Caco-2 (cell line): ENCODE results near the gene RAB33B. TPM values are rescaled to one million over a fixed set of nuclear protein-coding genes. Genes with fewer than 3 reads are reported as not detected.

Experiments
- BruUV-seq: library from RNA; stranded (reverse); fragments of 400-500 nt; replicated peaks from 2 replicates; lab custom pipeline; 2021; lab: Mats Ljungman, UMichigan
- CTCF ChIA-PET: fragments of 300-600 bp; sonication (Branson Sonifier 250); formaldehyde crosslinking; loops from one replicate; lab custom pipeline; 2022; ENCODE audit warnings: antibody characterized with exemption; lab: Charles Lee
- POLR2A ChIA-PET: fragments of 300-600 bp; sonication (Branson Sonifier 250); formaldehyde crosslinking; loops from one replicate; lab custom pipeline; 2022; ENCODE audit warnings: antibody characterized with exemption; lab: Charles Lee
- DNase-seq, 2 experiments: peaks; one replicate each; pipeline versions ENCODE4 v3.0.0 to v3.0.0-alpha.2; 2020 to 2022
- H3K27me3 ChIP-seq: replicated peaks from 2 replicates; pipeline ENCODE4 v1.6.0; 2011; ENCODE audit warnings: low read length; ENCODE audit not compliant: control insufficient read depth, insufficient read depth
- H3K36me3 ChIP-seq: 2 replicates; pipeline ENCODE4 v1.5.1; 2011; ENCODE audit warnings: low read length; ENCODE audit not compliant: control insufficient read depth, insufficient read depth
- H3K4me1 ChIP-seq: fragments of 250-450 bp; sonication (Bioruptor Pico); 2 replicates; pipeline ENCODE4 v1.5.1; 2020; ENCODE audit warnings: mild to moderate bottlenecking
- H3K4me3 ChIP-seq: 2 replicates; pipeline ENCODE4 v1.5.1; 2011; ENCODE audit warnings: low read depth, mild to moderate bottlenecking, control low read depth, low read length
- H3K9me3 ChIP-seq: fragments of 250-450 bp; sonication (Bioruptor Pico); 2 replicates; pipeline ENCODE4 v1.5.1; 2020; ENCODE audit warnings: mild to moderate bottlenecking, moderate library complexity
- H3K27ac Mint-ChIP-seq: one replicate; pipeline ENCODE4 v1.8.0; 2022; ENCODE audit warnings: mixed read lengths; ENCODE audit not compliant: unreplicated experiment
- H3K27me3 Mint-ChIP-seq: one replicate; pipeline ENCODE4 v1.8.0; 2022; ENCODE audit warnings: mixed read lengths; ENCODE audit not compliant: insufficient read depth, unreplicated experiment
- H3K36me3 Mint-ChIP-seq: one replicate; pipeline ENCODE4 v1.8.0; 2022; ENCODE audit warnings: mild to moderate bottlenecking, mixed read lengths; ENCODE audit not compliant: insufficient read depth, unreplicated experiment
- H3K4me1 Mint-ChIP-seq: one replicate; pipeline ENCODE4 v1.8.0; 2022; ENCODE audit warnings: low read depth, mixed read lengths; ENCODE audit not compliant: unreplicated experiment
- H3K4me3 Mint-ChIP-seq: one replicate; pipeline ENCODE4 v1.8.0; 2022; ENCODE audit warnings: mild to moderate bottlenecking, moderate library complexity, mixed read lengths; ENCODE audit not compliant: unreplicated experiment
- H3K9me3 Mint-ChIP-seq: one replicate; pipeline ENCODE4 v1.8.0; 2022; ENCODE audit warnings: mixed read lengths; ENCODE audit not compliant: unreplicated experiment
- CTCF ChIP-seq, 2 experiments: fragments of 200-600 bp in 1 of 2; IDR thresholded peaks; 1 replicate in 1 of 2; 2 replicates in 1 of 2; pipeline versions ENCODE4 v1.5.1 to v1.8.0; 2011 to 2022; ENCODE audit warnings: antibody characterized with exemption in 1 of 2, control low read depth in 1 of 2, inconsistent platforms in 1 of 2, low read depth in 1 of 2, low read length in 1 of 2, mild to moderate bottlenecking in 1 of 2, moderate library complexity in 1 of 2; ENCODE audit not compliant: insufficient read depth in 1 of 2, severe bottlenecking in 1 of 2, unreplicated experiment in 1 of 2
- intact Hi-C: fragments of 100-400 bp; cut with micrococcal nuclease; formaldehyde crosslinking; loops from one replicate; pipeline ENCODE4 v1.10.0; 2022; ENCODE audit not compliant: unreplicated experiment
- total RNA-seq: library from RNA; stranded (reverse); gene quantifications from 2 replicates; pipeline ENCODE4 v1.2.3, GENCODE V29; 2022

Gene RAB33B
- total RNA-seq, 1 experiment from 2014 or later, result 10.1 TPM

- H3K36me3 ChIP-seq, result no peaks in the 10 kb centered on the region
- no peaks in the 10 kb centered on the region for H3K27me3 ChIP-seq
- Mint-ChIP-seq H3K27me3 (no peaks in the 10 kb centered on the region), H3K27ac (no peak overlapping the region), H3K9me3 (peaks cover 9% of the 10 kb centered on the region), H3K4me1 (peaks cover 25% of the 10 kb centered on the region), H3K4me3 (peak overlapping the region; percentile 93), H3K36me3 (peaks cover 27% of the 10 kb centered on the region)
- DNase-seq, result no peak
- H3K4me3 ChIP-seq, result peak overlapping the region; percentile 92
- intact Hi-C loops, result loop anchor here (2.0 to 5.0 kb wide), 6 partner anchors 45 to 435 kb away; partner anchors contain the start of genes NAA15, NDUFC1 and NOCT
- H3K9me3 ChIP-seq, result 0 out of 2 replicates have a peak, but pooled peaks cover 3% of the 10 kb centered on the region
- TF ChIP-seq CTCF (IDR thresholded peaks at IDR 0.05; ENCODE audit: insufficient read depth in 1 of 2, low read depth in 1 of 2, low read length in 1 of 2, severe bottlenecking in 1 of 2, unreplicated experiment in 1 of 2), result no peak
- H3K4me1 ChIP-seq, result peaks cover 23% of the 10 kb centered on the region; the same call in 1 of the 2 replicates
- ChIA-PET POLR2A (no interaction called here), CTCF (no interaction called here)
- no TSS peak for BruUV-seq
Measured at GRCh38 chr4:139451997-139452396, 1.9 kb upstream of the RAB33B start.

- Mint-ChIP-seq H3K36me3 (peaks cover 27% of the 10 kb centered on the region), H3K27ac (peak overlapping the region; percentile 98), H3K27me3 (no peaks in the 10 kb centered on the region), H3K4me3 (peak overlapping the region; percentile 93), H3K9me3 (peaks cover 9% of the 10 kb centered on the region), H3K4me1 (peaks cover 35% of the 10 kb centered on the region)
- peak; percentile 79 to 80 for DNase-seq
- CTCF ChIA-PET, result interaction anchor here (0.8 to 1.5 kb wide), 2 partner anchors 45 to 57 kb away, joined by 3 to 4 read pairs; no protein-coding TSS in a partner anchor
- peaks cover 32% of the 10 kb centered on the region for H3K4me1 ChIP-seq
- H3K27me3 ChIP-seq, result no peaks in the 10 kb centered on the region
- no peaks in the 10 kb centered on the region for H3K36me3 ChIP-seq
- H3K9me3 ChIP-seq, result 0 out of 2 replicates have a peak, but pooled peaks cover 3% of the 10 kb centered on the region
- intact Hi-C loops, result loop anchor here (1.0 to 5.0 kb wide), 7 partner anchors 44 to 436 kb away; partner anchors contain the start of genes NAA15, NDUFC1 and NOCT
- TF ChIP-seq CTCF (IDR thresholded peaks at IDR 0.05; ENCODE audit: insufficient read depth in 1 of 2, low read depth in 1 of 2, low read length in 1 of 2, severe bottlenecking in 1 of 2, unreplicated experiment in 1 of 2), result peak; percentile 42 to 46
- POLR2A ChIA-PET, result interaction anchor here (0.5 to 1.3 kb wide), 3 partner anchors 24 to 275 kb away, joined by 3 read pairs; no protein-coding TSS in a partner anchor
- peak overlapping the region; percentile 92 for H3K4me3 ChIP-seq
- no TSS peak for BruUV-seq
Measured at GRCh38 chr4:139453041-139453370, 915 bp upstream of the RAB33B start.

- DNase-seq, result peak; percentile 97 to 98
- Histone ChIP-seq H3K27me3 (no peaks in the 10 kb centered on the region), H3K36me3 (no peaks in the 10 kb centered on the region), H3K9me3 (0 out of 2 replicates have a peak, but pooled peaks cover 3% of the 10 kb centered on the region), H3K4me3 (peak overlapping the region; percentile 92), H3K4me1 (peaks cover 37% of the 10 kb centered on the region)
- Mint-ChIP-seq H3K4me3 (peak overlapping the region; percentile 93), H3K36me3 (peaks cover 25% of the 10 kb centered on the region), H3K27me3 (no peaks in the 10 kb centered on the region), H3K9me3 (peaks cover 9% of the 10 kb centered on the region), H3K27ac (peak overlapping the region; percentile 98), H3K4me1 (peaks cover 40% of the 10 kb centered on the region)
- ChIA-PET POLR2A (interaction anchor here (0.5 to 1.3 kb wide), 2 partner anchors 29 to 275 kb away, joined by 3 read pairs; no protein-coding TSS in a partner anchor), CTCF (interaction anchor here (0.8 to 1.5 kb wide), 2 partner anchors 44 to 56 kb away, joined by 3 to 4 read pairs; no protein-coding TSS in a partner anchor)
- no peak for TF ChIP-seq CTCF (IDR thresholded peaks at IDR 0.05; ENCODE audit: insufficient read depth in 1 of 2, low read depth in 1 of 2, low read length in 1 of 2, severe bottlenecking in 1 of 2, unreplicated experiment in 1 of 2)
- no TSS peak for BruUV-seq
- intact Hi-C loops, result loop anchor here (1.0 to 5.0 kb wide), 7 partner anchors 44 to 436 kb away; partner anchors contain the start of genes NAA15, NDUFC1 and NOCT
Measured at GRCh38 chr4:139453371-139454110, 380 bp upstream of the RAB33B start.
